HFFc6 (cell line): Measurements from ENCODE around the gene ZNF587B. TPM values are rescaled to one million over a fixed set of nuclear protein-coding genes. Genes with fewer than 3 reads are reported as not detected.
A peak's percentile ranks its signal among the peaks of the same experiment; 100 is the strongest.
"Not testable (repeated sequence)": the region's sequence is repeated elsewhere in the genome, so short reads cannot be mapped to it uniquely, and the experiment has no call there.

Experiments
- DNase-seq: peaks from one replicate; pipeline ENCODE4 v3.0.0-alpha.2; 2018
- H3K27ac Mint-ChIP-seq: 2 replicates; pipeline ENCODE4 v1.8.0; 2020; ENCODE audit warnings: mild to moderate bottlenecking, mixed read lengths
- H3K27me3 Mint-ChIP-seq: 2 replicates; pipeline ENCODE4 v1.8.0; 2021; ENCODE audit warnings: mild to moderate bottlenecking, moderate library complexity, mixed read lengths; ENCODE audit not compliant: insufficient read depth
- H3K36me3 Mint-ChIP-seq: 2 replicates; pipeline ENCODE4 v1.8.0; 2021; ENCODE audit warnings: low read depth, mixed read lengths
- H3K4me1 Mint-ChIP-seq: 2 replicates; pipeline ENCODE4 v1.8.0; 2020; ENCODE audit warnings: low read depth, mixed read lengths
- H3K4me3 Mint-ChIP-seq: 2 replicates; pipeline ENCODE4 v1.8.0; 2020; ENCODE audit warnings: mild to moderate bottlenecking, moderate library complexity, mixed read lengths
- H3K9me3 Mint-ChIP-seq: 2 replicates; pipeline ENCODE4 v1.8.0; 2020; ENCODE audit warnings: mild to moderate bottlenecking, mixed read lengths
- CTCF ChIP-seq: fragments of 200-600 bp; sonication (generic); IDR thresholded peaks from 2 replicates; pipeline ENCODE4 v1.5.0; 2021; ENCODE audit warnings: antibody characterized with exemption, mild to moderate bottlenecking
- total RNA-seq, 6 experiments: library from RNA; stranded (reverse); fragmentation: NEBNext Ultra II Directional; extraction: Animal tissue kit (Norgen Biotek cat#: 25700); gene quantifications; 2 replicates in 1 of 6; 3 replicates in 5 of 6; pipeline ENCODE4 v1.2.3, GENCODE V29; 2021

ZNF587B gene
- total RNA-seq, 6 experiments from 2014 or later, result 7.8 to 10.7 (median 9.4) TPM

GRCh38 chr19:57825511-57825910 lies 4.6 kb upstream of the ZNF587B start:
- Mint-ChIP-seq H3K27ac (no peak overlapping the region), H3K4me3 (no peak overlapping the region), H3K36me3 (peaks cover 62% of the 10 kb centered on the region), H3K4me1 (peaks cover 34% of the 10 kb centered on the region), H3K9me3 (no peaks in the 10 kb centered on the region; the same call in 1 of the 2 replicates), H3K27me3 (no peaks in the 10 kb centered on the region)
- TF ChIP-seq CTCF, result no peak
- DNase-seq, result no peak

- no peak for TF ChIP-seq CTCF
- H3K27me3 Mint-ChIP-seq, result no peaks in the 10 kb centered on the region; the same call in 1 of the 2 replicates
- no peaks in the 10 kb centered on the region; the same call in 1 of the 2 replicates for H3K9me3 Mint-ChIP-seq
- peaks cover 9% of the 10 kb centered on the region; the same call in 1 of the 2 replicates for H3K4me1 Mint-ChIP-seq
- peaks cover 48% of the 10 kb centered on the region for H3K36me3 Mint-ChIP-seq
- DNase-seq, result no peak
- H3K27ac Mint-ChIP-seq, result no peak overlapping the region
- no peak overlapping the region for H3K4me3 Mint-ChIP-seq
Observed at GRCh38 chr19:57829316-57829715, 783 bp upstream of the ZNF587B start.

GRCh38 chr19:57836991-57837390 lies 6.9 kb downstream of the ZNF587B start:
- not testable (repeated sequence) for H3K4me3 Mint-ChIP-seq, DNase-seq, H3K27ac Mint-ChIP-seq, H3K27me3 Mint-ChIP-seq, H3K4me1 Mint-ChIP-seq, H3K9me3 Mint-ChIP-seq
- H3K36me3 Mint-ChIP-seq, result peaks cover 18% of the 10 kb centered on the region

- not testable (repeated sequence) for H3K27ac Mint-ChIP-seq, H3K27me3 Mint-ChIP-seq, H3K4me1 Mint-ChIP-seq, H3K9me3 Mint-ChIP-seq, H3K4me3 Mint-ChIP-seq, DNase-seq
- H3K36me3 Mint-ChIP-seq, result peaks cover 30% of the 10 kb centered on the region
Observed at GRCh38 chr19:57838622-57839191, 8.6 kb downstream of the ZNF587B start.

GRCh38 chr19:57841122-57841763 lies 11.1 kb downstream of the ZNF587B start:
- no peaks in the 10 kb centered on the region for H3K9me3 Mint-ChIP-seq
- H3K4me3 Mint-ChIP-seq, result no peak overlapping the region
- H3K4me1 Mint-ChIP-seq, result no peaks in the 10 kb centered on the region
- TF ChIP-seq CTCF, result no peak
- no peak for DNase-seq
- H3K27me3 Mint-ChIP-seq, result no peaks in the 10 kb centered on the region
- H3K36me3 Mint-ChIP-seq, result peaks cover 38% of the 10 kb centered on the region
- H3K27ac Mint-ChIP-seq, result 0 out of 2 replicates have a peak overlapping the region, but pooled peaks have one; percentile 38

GRCh38 chr19:57847164-57847563 lies 17.1 kb downstream of the ZNF587B start:
- not testable (repeated sequence) for H3K27me3 Mint-ChIP-seq, H3K9me3 Mint-ChIP-seq, H3K27ac Mint-ChIP-seq, DNase-seq, H3K4me3 Mint-ChIP-seq
- Mint-ChIP-seq H3K4me1 (peaks cover 17% of the 10 kb centered on the region), H3K36me3 (peaks cover 38% of the 10 kb centered on the region)

- H3K4me1 Mint-ChIP-seq, result peaks cover 21% of the 10 kb centered on the region
- DNase-seq, H3K27ac Mint-ChIP-seq, H3K27me3 Mint-ChIP-seq: not testable (repeated sequence)
- H3K4me3 Mint-ChIP-seq, result peak overlapping the region; percentile 100
- H3K9me3 Mint-ChIP-seq, result peaks cover 10% of the 10 kb centered on the region
- peaks cover 44% of the 10 kb centered on the region for H3K36me3 Mint-ChIP-seq
Observed at GRCh38 chr19:57849162-57849665, 19.1 kb downstream of the ZNF587B start.

- peak; percentile 75 for DNase-seq
- H3K9me3 Mint-ChIP-seq, result peaks cover 10% of the 10 kb centered on the region
- H3K36me3 Mint-ChIP-seq, result peaks cover 48% of the 10 kb centered on the region
- peak within 1 kb of the TSS; percentile 89 for H3K27ac Mint-ChIP-seq
- H3K4me3 Mint-ChIP-seq, result peak within 1 kb of the TSS; percentile 100
- H3K27me3 Mint-ChIP-seq, result not testable (repeated sequence)
- peaks cover 21% of the 10 kb centered on the region for H3K4me1 Mint-ChIP-seq
Observed at GRCh38 chr19:57849666-57850473, 19.8 kb downstream of the ZNF587B start, which contains the start of gene ZNF587. Gene ZNF587, plus strand, starts transcription at chr19:57849859. Its CDS starts 180 bp downstream, at chr19:57850039.
